Liver (tissue), 9 donors: Measurements from ENCODE around the gene MED26. TPM values are rescaled to one million over a fixed set of nuclear protein-coding genes. Genes with fewer than 3 reads are reported as not detected.

Source experiments
- DNase-seq: peaks from one replicate; pipeline ENCODE4 v3.0.0-alpha.2; 2017; ENCODE audit warnings: low spot score
- H3K27ac ChIP-seq, 2 donors: one replicate each; pipeline ENCODE4 v1.7.0; 2013; ENCODE audit warnings: inconsistent platforms in 2 of 2, low read length in 2 of 2, control low read depth in 1 of 2, low read depth in 1 of 2, mild to moderate bottlenecking in 1 of 2
- H3K27me3 ChIP-seq, 4 donors: one replicate each; pipeline versions ENCODE4 v1.6.1 to v1.7.0; 2013; ENCODE audit warnings: low read length in 3 of 4, inconsistent platforms in 1 of 4, mild to moderate bottlenecking in 1 of 4, moderate library complexity in 1 of 4; ENCODE audit not compliant: control insufficient read depth in 4 of 4, insufficient read depth in 4 of 4
- H3K36me3 ChIP-seq, 4 donors: one replicate each; pipeline versions ENCODE4 v1.6.1 to v1.7.0; 2013; ENCODE audit warnings: low read length in 3 of 4, mild to moderate bottlenecking in 3 of 4, low read depth in 1 of 4, moderate library complexity in 1 of 4; ENCODE audit not compliant: control insufficient read depth in 4 of 4, insufficient read depth in 3 of 4
- H3K4me1 ChIP-seq, 4 donors: one replicate each; pipeline versions ENCODE4 v1.6.1 to v1.7.0; 2013; ENCODE audit warnings: low read length in 3 of 4, mild to moderate bottlenecking in 3 of 4, moderate library complexity in 1 of 4; ENCODE audit not compliant: control insufficient read depth in 4 of 4, insufficient read depth in 4 of 4
- H3K4me3 ChIP-seq, 3 donors: one replicate each; pipeline versions ENCODE4 v1.6.1 to v1.7.0; 2013; ENCODE audit warnings: low read length in 3 of 3, control low read depth in 1 of 3, low read depth in 1 of 3, mild to moderate bottlenecking in 1 of 3
- H3K9ac ChIP-seq, 2 donors: one replicate each; pipeline ENCODE4 v1.7.0; 2013; ENCODE audit warnings: low read length in 2 of 2, mild to moderate bottlenecking in 2 of 2, moderate library complexity in 2 of 2, control low read depth in 1 of 2, low read depth in 1 of 2
- H3K9me3 ChIP-seq, 4 donors: one replicate each; pipeline versions ENCODE4 v1.6.1 to v1.7.0; 2013; ENCODE audit warnings: low read length in 3 of 4; ENCODE audit not compliant: control insufficient read depth in 4 of 4
- EGR1 ChIP-seq, 2 donors: IDR thresholded peaks; 2 replicates each; pipeline ENCODE4 v1.6.1; 2016 to 2018; ENCODE audit warnings: antibody characterized with exemption in 2 of 2, low read depth in 2 of 2
- FOXA2 ChIP-seq: IDR thresholded peaks from 2 replicates; pipeline ENCODE4 v1.6.1; 2016; ENCODE audit warnings: antibody characterized with exemption
- GABPA ChIP-seq, 2 donors: IDR thresholded peaks in 1 of 2; conservative IDR thresholded peaks in 1 of 2; 2 replicates each; pipeline ENCODE4 v1.6.1; 2016; ENCODE audit warnings: antibody characterized with exemption in 2 of 2, mild to moderate bottlenecking in 1 of 2, moderate library complexity in 1 of 2
- HNF4A ChIP-seq, 2 donors: conservative IDR thresholded peaks; 2 replicates each; pipeline ENCODE4 v1.6.1; 2016; ENCODE audit warnings: antibody characterized with exemption in 2 of 2, mild to moderate bottlenecking in 2 of 2
- HNF4G ChIP-seq: IDR thresholded peaks from 2 replicates; pipeline ENCODE4 v1.6.1; 2016; ENCODE audit warnings: antibody characterized with exemption
- JUND ChIP-seq, 2 donors: IDR thresholded peaks; 2 replicates each; pipeline ENCODE4 v1.6.1; 2016; ENCODE audit warnings: antibody characterized with exemption in 2 of 2
- NR2F2 ChIP-seq: IDR thresholded peaks from 2 replicates; pipeline ENCODE4 v1.6.1; 2016; ENCODE audit warnings: antibody characterized with exemption
- RAD21 ChIP-seq, 2 donors: IDR thresholded peaks; 2 replicates each; pipeline ENCODE4 v1.6.1; 2016; ENCODE audit warnings: antibody characterized with exemption in 2 of 2, mild to moderate bottlenecking in 2 of 2
- REST ChIP-seq: IDR thresholded peaks from 2 replicates; pipeline ENCODE4 v1.6.1; 2016; ENCODE audit warnings: antibody characterized with exemption, mild to moderate bottlenecking
- RXRA ChIP-seq, 2 donors: IDR thresholded peaks; 2 replicates each; pipeline ENCODE4 v1.6.1; 2017 to 2018; ENCODE audit warnings: antibody characterized with exemption in 2 of 2, mild to moderate bottlenecking in 1 of 2
- SP1 ChIP-seq: IDR thresholded peaks from 2 replicates; pipeline ENCODE4 v1.6.1; 2018; ENCODE audit warnings: antibody characterized with exemption, mild to moderate bottlenecking
- TAF1 ChIP-seq: conservative IDR thresholded peaks from 2 replicates; pipeline ENCODE4 v1.6.1; 2016; ENCODE audit warnings: antibody characterized with exemption, mild to moderate bottlenecking
- YY1 ChIP-seq: IDR thresholded peaks from 2 replicates; pipeline ENCODE4 v1.6.1; 2016; ENCODE audit warnings: antibody characterized with exemption, mild to moderate bottlenecking
- ZBTB33 ChIP-seq: IDR thresholded peaks from 2 replicates; pipeline ENCODE4 v1.6.1; 2016; ENCODE audit warnings: antibody characterized with exemption
- WGBS: extraction: QIAGEN DNeasy Blood & Tissue Kit; methylation state at CpG from one replicate; pipeline ENCODE4 v1.1.7; 2013; 5-methylcytosine and 5-hydroxymethylcytosine counted together
- polyA plus RNA-seq, 2 donors: library from polyadenylated mRNA; stranded (reverse) in 1 of 2; unstranded in 1 of 2; fragments of 200-250 nt in 1 of 2; fragments of >200 nt in 1 of 2; fragmentation: Nextera tagmentation in 1 of 2; extraction: Ambion mirVana in 1 of 2; gene quantifications; one replicate each; pipeline versions ENCODE4 v1.2.1 to v1.2.3, GENCODE V29; 2013 to 2015
- total RNA-seq, 2 donors: library from RNA; depleted of rRNA; stranded (reverse); fragments of >200 nt; gene quantifications; one replicate each; pipeline ENCODE4 v1.2.3, GENCODE V29; 2014
- TF ChIP-seq, protein P1 (sequence below): IDR thresholded peaks from 2 replicates; pipeline ENCODE4 v1.6.1; 2016; ENCODE audit warnings: antibody characterized with exemption
- TF ChIP-seq, protein P2 (sequence below): fragments of 150-350 bp; IDR thresholded peaks from 2 replicates; pipeline ENCODE4 v1.5.1; 2017; ENCODE audit warnings: improper control_type of control experiment, low read depth, low read length; ENCODE audit not compliant: missing input control
- TF ChIP-seq, protein P3 (sequence below): IDR thresholded peaks from 2 replicates; pipeline ENCODE4 v1.6.1; 2016; ENCODE audit warnings: antibody characterized with exemption
- donor health status: healthy.
- donor health status: healthy.
- donor health status: healthy.
- donor health status: healthy.
- donor health status: healthy.

MED26 gene
- total and polyA plus RNA-seq, 4 donors: 1.5 to 3.8 (median 3.2) TPM

DNA sequence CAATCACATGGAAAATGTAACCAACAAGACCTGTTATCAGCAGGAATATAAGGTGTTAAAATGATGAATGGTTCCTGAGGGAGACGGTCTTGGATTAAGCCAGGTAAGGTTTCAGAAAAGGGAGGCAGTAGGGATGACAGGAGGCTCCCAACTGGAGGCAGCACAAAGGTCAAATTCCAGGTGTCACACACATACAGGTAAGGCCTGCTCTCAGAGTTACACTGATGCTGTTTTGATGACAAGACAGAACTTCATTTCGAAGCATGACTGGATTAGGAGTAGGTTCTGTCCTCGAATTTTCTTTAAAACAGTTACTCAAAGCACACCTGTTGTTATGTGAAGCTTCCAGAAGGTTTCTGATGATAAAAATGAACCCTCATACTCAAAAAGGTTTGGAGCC, 7.4 kb downstream of the MED26 start:
- Histone ChIP-seq H3K4me3 (no peak overlapping the region), H3K9me3 (no peaks in the 10 kb centered on the region), H3K27me3 (no peaks in the 10 kb centered on the region), H3K27ac (no peak overlapping the region), H3K36me3 (peaks cover 0 to 7% (median 3%) of the 10 kb centered on the region in 4 donors), H3K4me1 (peaks cover 2 to 25% (median 17%) of the 10 kb centered on the region in 4 donors), H3K9ac (no peak overlapping the region)
- 76% methylated on average over 3 of the region's 3 CpGs for WGBS
- TF ChIP-seq RXRA (IDR thresholded peaks at IDR 0.05) (no peak), SP1 (no peak), ZBTB33 (no peak), TAF1 (no peak), JUND (IDR thresholded peaks at IDR 0.05) (no peak), HNF4G (no peak), HNF4A (conservative IDR thresholded peaks at IDR 0.05) (no peak), FOXA2 (no peak), NR2F2 (no peak), EGR1 (IDR thresholded peaks at IDR 0.05; ENCODE audit: low read depth in 2 of 2) (no peak), REST (no peak), RAD21 (IDR thresholded peaks at IDR 0.05) (no peak), YY1 (no peak)
- TF ChIP-seq, protein P1, sequence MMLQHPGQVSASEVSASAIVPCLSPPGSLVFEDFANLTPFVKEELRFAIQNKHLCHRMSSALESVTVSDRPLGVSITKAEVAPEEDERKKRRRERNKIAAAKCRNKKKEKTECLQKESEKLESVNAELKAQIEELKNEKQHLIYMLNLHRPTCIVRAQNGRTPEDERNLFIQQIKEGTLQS: no peak
- TF ChIP-seq, protein P2, sequence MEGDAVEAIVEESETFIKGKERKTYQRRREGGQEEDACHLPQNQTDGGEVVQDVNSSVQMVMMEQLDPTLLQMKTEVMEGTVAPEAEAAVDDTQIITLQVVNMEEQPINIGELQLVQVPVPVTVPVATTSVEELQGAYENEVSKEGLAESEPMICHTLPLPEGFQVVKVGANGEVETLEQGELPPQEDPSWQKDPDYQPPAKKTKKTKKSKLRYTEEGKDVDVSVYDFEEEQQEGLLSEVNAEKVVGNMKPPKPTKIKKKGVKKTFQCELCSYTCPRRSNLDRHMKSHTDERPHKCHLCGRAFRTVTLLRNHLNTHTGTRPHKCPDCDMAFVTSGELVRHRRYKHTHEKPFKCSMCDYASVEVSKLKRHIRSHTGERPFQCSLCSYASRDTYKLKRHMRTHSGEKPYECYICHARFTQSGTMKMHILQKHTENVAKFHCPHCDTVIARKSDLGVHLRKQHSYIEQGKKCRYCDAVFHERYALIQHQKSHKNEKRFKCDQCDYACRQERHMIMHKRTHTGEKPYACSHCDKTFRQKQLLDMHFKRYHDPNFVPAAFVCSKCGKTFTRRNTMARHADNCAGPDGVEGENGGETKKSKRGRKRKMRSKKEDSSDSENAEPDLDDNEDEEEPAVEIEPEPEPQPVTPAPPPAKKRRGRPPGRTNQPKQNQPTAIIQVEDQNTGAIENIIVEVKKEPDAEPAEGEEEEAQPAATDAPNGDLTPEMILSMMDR: no peak
- TF ChIP-seq, protein P3, sequence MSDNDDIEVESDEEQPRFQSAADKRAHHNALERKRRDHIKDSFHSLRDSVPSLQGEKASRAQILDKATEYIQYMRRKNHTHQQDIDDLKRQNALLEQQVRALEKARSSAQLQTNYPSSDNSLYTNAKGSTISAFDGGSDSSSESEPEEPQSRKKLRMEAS: no peak
- DNase-seq: no peak

GRCh38 chr19:16620018-16620417, 8.0 kb downstream of the MED26 start:
- 94% methylated on average over 5 of the region's 5 CpGs for WGBS

More at GRCh38 chr19:16620018-16620417, 8.0 kb downstream of the MED26 start:
- H3K36me3 ChIP-seq: peaks cover 0 to 7% (median 3%) of the 10 kb centered on the region in 4 donors
- H3K9ac ChIP-seq: no peak overlapping the region
- H3K9me3 ChIP-seq: no peaks in the 10 kb centered on the region
- H3K27me3 ChIP-seq: no peaks in the 10 kb centered on the region
- H3K4me3 ChIP-seq: no peak overlapping the region
- TF ChIP-seq HNF4G (no peak), RXRA (IDR thresholded peaks at IDR 0.05) (no peak), FOXA2 (no peak), GABPA (IDR thresholded peaks at IDR 0.05 in 1 of 2, conservative IDR thresholded peaks at IDR 0.05 in 1 of 2) (no peak), TAF1 (no peak)
- H3K27ac ChIP-seq: no peak overlapping the region
- peaks cover 2 to 23% (median 12%) of the 10 kb centered on the region in 4 donors for H3K4me1 ChIP-seq
- DNase-seq: no peak
